Measurements from ENCODE around the gene IFITM2. TPM values are rescaled to one million over a fixed set of nuclear protein-coding genes. Genes with fewer than 3 reads are reported as not detected.
A peak's percentile ranks its signal among the peaks of the same experiment; 100 is the strongest.

Gene IFITM2
- total RNA-seq, 4 donors from 2014 or later = 27.8 to 926 (median 269) TPM

GRCh38 chr11:352456-353031 lies 44.9 kb downstream of the IFITM2 start:
- no peak for TF ChIP-seq CTCF (IDR thresholded peaks at IDR 0.05)
- no peak for TF ChIP-seq POLR2A (IDR thresholded peaks at IDR 0.05)
- Histone ChIP-seq H3K4me3 (no peak overlapping the region), H3K27ac (peak overlapping the region; percentile 98 to 99), H3K4me1 (peaks cover 10 to 11% of the 10 kb centered on the region in 2 donors), H3K36me3 (no peaks in the 10 kb centered on the region), H3K27me3 (no peaks in the 10 kb centered on the region), H3K9me3 (no peaks in the 10 kb centered on the region)
- intact Hi-C loops (cut with DNase I; ENCODE audit: low total_unique reads) = no loop called here
- DNase-seq = peak in 1 of 2 donors; percentile 18

GRCh38 chr11:353179-353873 lies 45.7 kb downstream of the IFITM2 start:
- H3K36me3 ChIP-seq = no peaks in the 10 kb centered on the region
- H3K9me3 ChIP-seq = no peaks in the 10 kb centered on the region
- TF ChIP-seq POLR2A (IDR thresholded peaks at IDR 0.05) = peak in 1 of 2 donors; percentile 72
- peak in 1 of 4 experiments; percentile 13 for TF ChIP-seq CTCF (IDR thresholded peaks at IDR 0.05)
- intact Hi-C loops (cut with DNase I; ENCODE audit: low total_unique reads) = no loop called here
- no peak overlapping the region for H3K4me3 ChIP-seq
- peaks cover 10 to 11% of the 10 kb centered on the region in 2 donors for H3K4me1 ChIP-seq
- no peaks in the 10 kb centered on the region for H3K27me3 ChIP-seq
- H3K27ac ChIP-seq = peak overlapping the region; percentile 98 to 99
- peak; percentile 91 for DNase-seq

GRCh38 chr11:355581-356458 lies 48.2 kb downstream of the IFITM2 start:
- H3K4me1 ChIP-seq = peaks cover 10 to 11% of the 10 kb centered on the region in 2 donors
- no peaks in the 10 kb centered on the region for H3K9me3 ChIP-seq
- DNase-seq = peak; percentile 98
- TF ChIP-seq CTCF (IDR thresholded peaks at IDR 0.05) (peak in 1 of 4 experiments; percentile 2), POLR2A (IDR thresholded peaks at IDR 0.05) (peak; percentile 22 to 61)
- intact Hi-C loops (cut with DNase I; ENCODE audit: low total_unique reads) = no loop called here
- H3K27me3 ChIP-seq = no peaks in the 10 kb centered on the region
- H3K4me3 ChIP-seq = peak overlapping the region; percentile 27 to 32
- H3K36me3 ChIP-seq = no peaks in the 10 kb centered on the region
- peak overlapping the region; percentile 98 to 99 for H3K27ac ChIP-seq

- H3K4me1 ChIP-seq = peaks cover 10 to 11% of the 10 kb centered on the region in 2 donors
- no peaks in the 10 kb centered on the region for H3K36me3 ChIP-seq
- intact Hi-C loops (cut with DNase I; ENCODE audit: low total_unique reads) = no loop called here
- H3K27me3 ChIP-seq = no peaks in the 10 kb centered on the region
- no peak for DNase-seq
- no peak overlapping the region for H3K27ac ChIP-seq
- TF ChIP-seq POLR2A (IDR thresholded peaks at IDR 0.05) (no peak), CTCF (IDR thresholded peaks at IDR 0.05) (no peak)
- H3K9me3 ChIP-seq = no peaks in the 10 kb centered on the region
- H3K4me3 ChIP-seq = no peak overlapping the region
Observed at GRCh38 chr11:356610-357009, 49.0 kb downstream of the IFITM2 start.

Data from uterus (tissue), 4 donors.